CD14-positive monocyte (primary cell): ENCODE measurements around the gene TUBB1. TPM values are rescaled to one million over a fixed set of nuclear protein-coding genes. Genes with fewer than 3 reads are reported as not detected.
"Not testable (repeated sequence)": the region's sequence is repeated elsewhere in the genome, so short reads cannot be mapped to it uniquely, and the experiment has no call there.

Experiments used
- DNase-seq, 3 donors: peaks; one replicate each; pipeline ENCODE4 v3.0.0-alpha.2; 2011 to 2022
- H2AFZ ChIP-seq: 2 replicates; pipeline ENCODE4 v1.6.0; 2012; ENCODE audit warnings: mild to moderate bottlenecking, low read depth, low read length, inconsistent platforms; ENCODE audit not compliant: insufficient read depth, poor library complexity, severe bottlenecking
- H3K27ac ChIP-seq, 2 donors: 1 replicate in 1 of 2; 2 replicates in 1 of 2; pipeline ENCODE4 v1.5.1; 2012 to 2013; ENCODE audit warnings: low read length in 2 of 2, control low read depth in 1 of 2, inconsistent platforms in 1 of 2, low read depth in 1 of 2, mild to moderate bottlenecking in 1 of 2
- H3K27me3 ChIP-seq, 2 donors: one replicate each; pipeline versions ENCODE4 v1.6.0 to v1.6.1; 2011 to 2013; ENCODE audit warnings: low read length in 2 of 2; ENCODE audit not compliant: control insufficient read depth in 2 of 2, insufficient read depth in 2 of 2
- H3K36me3 ChIP-seq, 2 donors: replicated peaks in 1 of 2; 1 replicate in 1 of 2; 2 replicates in 1 of 2; pipeline versions ENCODE4 v1.5.1 to v1.6.1; 2012 to 2013; ENCODE audit warnings: low read length in 2 of 2, control low read depth in 1 of 2, inconsistent platforms in 1 of 2, mild to moderate bottlenecking in 1 of 2; ENCODE audit not compliant: insufficient read depth in 2 of 2, control insufficient read depth in 1 of 2
- H3K4me1 ChIP-seq, 2 donors: 1 replicate in 1 of 2; 2 replicates in 1 of 2; pipeline versions ENCODE4 v1.5.1 to v1.6.1; 2012 to 2013; ENCODE audit warnings: low read length in 2 of 2, control low read depth in 1 of 2, inconsistent platforms in 1 of 2, mild to moderate bottlenecking in 1 of 2, moderate library complexity in 1 of 2; ENCODE audit not compliant: insufficient read depth in 2 of 2, control insufficient read depth in 1 of 2
- H3K4me2 ChIP-seq: replicated peaks from 2 replicates; pipeline ENCODE3; 2012; ENCODE audit warnings: low read length, moderate library complexity, mild to moderate bottlenecking; ENCODE audit not compliant: poor library complexity, severe bottlenecking; ENCODE audit errors: extremely low read depth
- H3K4me3 ChIP-seq, 3 experiments: fragments of 200-600 bp in 1 of 3; sonication (generic) in 1 of 3; replicated peaks in 1 of 3; 1 replicate in 2 of 3; 2 replicates in 1 of 3; pipeline ENCODE4 v1.5.1; 2011 to 2013; ENCODE audit warnings: low read length in 3 of 3, mild to moderate bottlenecking in 3 of 3, control low read depth in 2 of 3, low read depth in 2 of 3, inconsistent platforms in 1 of 3, moderate library complexity in 1 of 3
- H3K79me2 ChIP-seq: 2 replicates; pipeline ENCODE4 v1.6.0; 2012; ENCODE audit warnings: mild to moderate bottlenecking, control low read depth, inconsistent platforms, low read length, moderate library complexity; ENCODE audit not compliant: insufficient read depth
- H3K9ac ChIP-seq: 2 replicates; pipeline ENCODE4 v1.6.0; 2017; ENCODE audit warnings: low read length, mild to moderate bottlenecking; ENCODE audit not compliant: insufficient read depth, poor library complexity, severe bottlenecking
- H3K9me3 ChIP-seq, 2 donors: replicated peaks in 1 of 2; 1 replicate in 1 of 2; 2 replicates in 1 of 2; pipeline versions ENCODE4 v1.5.1 to v1.6.1; 2012 to 2013; ENCODE audit warnings: low read length in 2 of 2, control low read depth in 1 of 2; ENCODE audit not compliant: control insufficient read depth in 1 of 2, insufficient read depth in 1 of 2
- H4K20me1 ChIP-seq: 2 replicates; pipeline ENCODE4 v1.6.0; 2012; ENCODE audit warnings: mild to moderate bottlenecking, low read length, control low read depth, moderate library complexity; ENCODE audit not compliant: insufficient read depth
- H3K27ac Mint-ChIP-seq, 7 donors: one replicate each; pipeline ENCODE4 v1.8.0; 2020; ENCODE audit warnings: mild to moderate bottlenecking in 7 of 7, mixed read lengths in 7 of 7, moderate library complexity in 6 of 7, inconsistent platforms in 2 of 7
- H3K27me3 Mint-ChIP-seq, 3 donors: one replicate each; pipeline ENCODE4 v1.8.0; 2021 to 2022; ENCODE audit warnings: low read depth in 3 of 3, mild to moderate bottlenecking in 3 of 3, mixed read lengths in 3 of 3, moderate library complexity in 3 of 3, inconsistent platforms in 1 of 3
- H3K36me3 Mint-ChIP-seq, 2 donors: one replicate each; pipeline ENCODE4 v1.8.0; 2020; ENCODE audit warnings: mixed read lengths in 2 of 2, inconsistent platforms in 1 of 2, mild to moderate bottlenecking in 1 of 2
- H3K4me1 Mint-ChIP-seq: one replicate; pipeline ENCODE4 v1.8.0; 2020; ENCODE audit warnings: mild to moderate bottlenecking, mixed read lengths
- H3K4me3 Mint-ChIP-seq, 2 donors: one replicate each; pipeline ENCODE4 v1.8.0; 2020; ENCODE audit warnings: mild to moderate bottlenecking in 2 of 2, mixed read lengths in 2 of 2, moderate library complexity in 1 of 2
- H3K9me3 Mint-ChIP-seq, 7 donors: one replicate each; pipeline ENCODE4 v1.8.0; 2020 to 2022; ENCODE audit warnings: mixed read lengths in 7 of 7, mild to moderate bottlenecking in 6 of 7, moderate library complexity in 6 of 7, inconsistent platforms in 2 of 7
- WGBS: methylation state at CpG from one replicate; pipeline ENCODE4 v1.1.5; 2013; ENCODE audit warnings: missing lambda C conversion rate; ENCODE audit not compliant: insufficient coverage; 5-methylcytosine and 5-hydroxymethylcytosine counted together
- intact Hi-C, 2 donors: fragments of 100-400 bp; cut with micrococcal nuclease; formaldehyde crosslinking; loops; one replicate each; pipeline versions ENCODE4 v1.15.0 to v1.15.1; 2023
- polyA plus RNA-seq, 3 donors: library from polyadenylated mRNA; depleted of rRNA in 1 of 3; unstranded in 2 of 3; stranded (reverse) in 1 of 3; fragments of 300-500 nt in 2 of 3; fragments of >200 nt in 1 of 3; fragmentation: Illumina TruSeq in 2 of 3; gene quantifications; 1 replicate in 2 of 3; 2 replicates in 1 of 3; pipeline ENCODE4 v1.2.3, GENCODE V29; 2012 to 2021
- TF ChIP-seq, protein P1 (sequence below): fragments of 200-600 bp; IDR thresholded peaks from one replicate; pipeline ENCODE4 v1.8.0; 2022; ENCODE audit warnings: antibody characterized with exemption, mild to moderate bottlenecking

TUBB1 gene
- polyA plus RNA-seq, 3 donors: 0.09 to 3.1 (median 2.4) TPM

DNA sequence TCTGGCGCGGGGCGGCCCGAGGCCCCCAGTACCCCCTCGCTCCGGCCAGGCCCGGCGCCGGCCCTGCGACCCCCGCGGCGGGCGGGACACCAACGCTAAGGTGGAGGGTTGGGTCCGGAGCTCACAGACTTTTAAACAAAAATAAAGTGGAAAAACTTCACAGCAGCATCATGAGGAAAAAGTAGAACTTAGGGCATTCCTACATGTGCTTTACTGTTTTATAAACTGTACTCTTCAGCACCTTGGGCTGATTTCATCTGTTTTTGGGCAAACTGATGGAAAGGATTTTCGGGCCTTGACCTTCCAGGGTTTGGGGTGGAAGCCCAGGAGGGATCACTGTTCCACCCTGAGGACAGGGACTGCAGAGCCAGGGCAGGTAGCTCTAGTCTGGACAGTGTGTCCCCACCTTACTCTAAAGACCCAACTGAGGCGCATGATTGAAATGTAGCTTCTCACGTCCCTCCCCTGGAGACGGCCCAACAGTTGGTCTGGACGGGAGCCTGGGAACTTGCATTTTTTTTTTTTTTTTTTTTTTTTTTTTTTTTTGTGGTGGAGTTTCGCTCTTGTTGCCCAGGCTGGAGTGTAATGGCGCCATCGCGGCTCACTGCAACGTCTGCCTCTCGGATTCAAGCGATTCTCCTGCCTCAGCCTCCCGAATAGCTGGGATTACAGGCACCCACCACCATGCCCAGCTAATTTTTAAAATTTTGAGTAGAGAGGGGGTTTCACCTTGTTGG is 37.4 kb upstream of the TUBB1 start:
- 0% methylated on average over 14 of the region's 29 CpGs for WGBS
- TF ChIP-seq, protein P1, sequence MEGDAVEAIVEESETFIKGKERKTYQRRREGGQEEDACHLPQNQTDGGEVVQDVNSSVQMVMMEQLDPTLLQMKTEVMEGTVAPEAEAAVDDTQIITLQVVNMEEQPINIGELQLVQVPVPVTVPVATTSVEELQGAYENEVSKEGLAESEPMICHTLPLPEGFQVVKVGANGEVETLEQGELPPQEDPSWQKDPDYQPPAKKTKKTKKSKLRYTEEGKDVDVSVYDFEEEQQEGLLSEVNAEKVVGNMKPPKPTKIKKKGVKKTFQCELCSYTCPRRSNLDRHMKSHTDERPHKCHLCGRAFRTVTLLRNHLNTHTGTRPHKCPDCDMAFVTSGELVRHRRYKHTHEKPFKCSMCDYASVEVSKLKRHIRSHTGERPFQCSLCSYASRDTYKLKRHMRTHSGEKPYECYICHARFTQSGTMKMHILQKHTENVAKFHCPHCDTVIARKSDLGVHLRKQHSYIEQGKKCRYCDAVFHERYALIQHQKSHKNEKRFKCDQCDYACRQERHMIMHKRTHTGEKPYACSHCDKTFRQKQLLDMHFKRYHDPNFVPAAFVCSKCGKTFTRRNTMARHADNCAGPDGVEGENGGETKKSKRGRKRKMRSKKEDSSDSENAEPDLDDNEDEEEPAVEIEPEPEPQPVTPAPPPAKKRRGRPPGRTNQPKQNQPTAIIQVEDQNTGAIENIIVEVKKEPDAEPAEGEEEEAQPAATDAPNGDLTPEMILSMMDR: no peak
- H3K4me1 Mint-ChIP-seq: peaks cover 31% of the 10 kb centered on the region
- Histone ChIP-seq H3K9ac (peak overlapping the region; percentile 68), H4K20me1 (peaks cover 33% of the 10 kb centered on the region), H3K36me3 (peaks cover 4 to 13% of the 10 kb centered on the region in 2 donors), H3K27me3 (no peaks in the 10 kb centered on the region), H3K27ac (peak overlapping the region in 1 of 2 donors; percentile 80), H3K4me1 (peaks cover 20 to 32% of the 10 kb centered on the region in 2 donors), H3K4me3 (peak overlapping the region; percentile 48 to 86 (median 67)), H2AFZ (peak overlapping the region; percentile 91), H3K4me2 (peak overlapping the region; percentile 93), H3K79me2 (peaks cover 54% of the 10 kb centered on the region), H3K9me3 (no peaks in the 10 kb centered on the region)
- H3K27me3 Mint-ChIP-seq: peaks cover 0 to 4% (median 1%) of the 10 kb centered on the region in 3 donors
- peaks cover 0 to 4% (median 0%) of the 10 kb centered on the region in 7 donors for H3K9me3 Mint-ChIP-seq
- peak overlapping the region; percentile 80 to 92 for H3K4me3 Mint-ChIP-seq
- peaks cover 9 to 13% of the 10 kb centered on the region in 2 donors for H3K36me3 Mint-ChIP-seq
- H3K27ac Mint-ChIP-seq: peak overlapping the region in 6 of 7 donors; percentile 19 to 82 (median 76)
- no peak for DNase-seq
- intact Hi-C loops: loop anchor here (5.0 to 10.0 kb wide), 2 partner anchors 53 to 89 kb away; partner anchors contain the start of gene ATP5F1E (in 1 of the 2)

DNA sequence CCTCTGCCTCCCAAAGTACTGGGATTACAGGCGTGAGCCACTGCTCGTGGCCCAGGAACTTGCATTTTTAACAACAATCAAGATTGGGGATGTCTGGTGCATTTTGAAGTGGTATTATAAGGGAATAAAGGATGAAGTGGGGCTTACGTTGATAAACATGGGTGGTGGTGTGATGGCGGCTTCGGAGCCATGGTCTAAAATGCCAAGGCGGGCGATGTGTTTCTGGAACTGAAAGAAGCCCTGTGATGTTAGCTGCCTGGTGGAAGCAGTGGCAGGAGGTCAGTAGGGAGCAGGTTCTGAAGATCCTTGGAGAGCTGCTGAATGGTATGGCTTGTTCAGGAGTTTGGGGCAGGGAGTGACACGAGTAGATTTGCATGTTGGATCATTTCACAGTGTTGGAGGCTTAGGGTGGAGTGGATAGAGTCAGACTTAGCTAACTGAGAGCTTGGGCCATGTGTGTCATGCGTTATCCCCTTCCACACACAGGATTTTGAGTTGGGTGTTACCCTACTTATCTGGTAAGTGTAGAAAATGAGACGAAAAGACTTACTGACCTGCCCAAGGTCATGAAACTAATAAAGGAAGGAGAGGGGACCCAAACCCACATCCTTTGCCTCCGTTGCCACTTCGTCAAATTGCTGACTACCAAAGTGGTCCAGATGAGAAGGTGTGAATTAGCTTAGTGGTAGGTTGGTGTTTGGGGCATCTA is 36.7 kb upstream of the TUBB1 start:
- H3K36me3 Mint-ChIP-seq: peaks cover 17 to 20% of the 10 kb centered on the region in 2 donors
- Histone ChIP-seq H3K4me1 (peaks cover 20 to 32% of the 10 kb centered on the region in 2 donors), H3K4me2 (peak overlapping the region; percentile 7), H3K27ac (no peak overlapping the region), H3K27me3 (no peaks in the 10 kb centered on the region), H3K9ac (no peak overlapping the region), H2AFZ (no peak overlapping the region), H3K9me3 (no peaks in the 10 kb centered on the region), H3K36me3 (peaks cover 12 to 20% of the 10 kb centered on the region in 2 donors), H4K20me1 (peaks cover 40% of the 10 kb centered on the region), H3K79me2 (peaks cover 55% of the 10 kb centered on the region), H3K4me3 (peak overlapping the region in 1 of 3 experiments; percentile 86)
- TF ChIP-seq, protein P1: no peak
- peaks cover 0 to 4% (median 1%) of the 10 kb centered on the region in 3 donors for H3K27me3 Mint-ChIP-seq
- H3K4me3 Mint-ChIP-seq: peak overlapping the region; percentile 54 to 80
- DNase-seq: no peak
- H3K4me1 Mint-ChIP-seq: peaks cover 31% of the 10 kb centered on the region
- intact Hi-C loops: loop anchor here (5.0 to 10.0 kb wide), 2 partner anchors 52 to 90 kb away; partner anchors contain the start of gene ATP5F1E (in 1 of the 2)
- H3K9me3 Mint-ChIP-seq: peaks cover 0 to 1% (median 0%) of the 10 kb centered on the region in 7 donors
- WGBS: 95% methylated on average over 5 of the region's 12 CpGs
- peak overlapping the region in 3 of 7 donors; percentile 58 to 67 (median 65) for H3K27ac Mint-ChIP-seq

DNA sequence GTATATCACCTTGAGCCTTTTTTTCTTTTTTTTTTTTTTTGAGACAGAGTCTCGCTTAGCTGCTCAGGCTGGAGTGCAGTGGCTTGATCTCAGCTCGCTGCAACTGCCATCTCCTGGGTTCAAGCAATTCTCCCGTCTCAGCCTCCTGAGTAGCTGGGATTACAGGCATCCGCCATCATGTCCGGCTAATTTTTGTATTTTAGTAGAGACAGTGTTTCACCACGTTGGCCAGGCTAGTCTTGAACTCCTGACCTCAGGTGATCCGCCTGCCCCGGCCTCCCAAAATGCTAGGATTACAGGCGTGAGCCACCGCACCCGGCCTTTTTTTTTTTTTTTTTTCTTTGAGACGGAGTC is 36.1 kb upstream of the TUBB1 start:
- H3K79me2 ChIP-seq: peaks cover 55% of the 10 kb centered on the region

More for the DNA sequence above, 36.1 kb upstream of the TUBB1 start:
- H3K27ac ChIP-seq, H3K9me3 ChIP-seq, H3K27ac Mint-ChIP-seq, H3K27me3 Mint-ChIP-seq, H3K27me3 ChIP-seq, DNase-seq, H3K4me2 ChIP-seq, H3K4me3 Mint-ChIP-seq, H3K9ac ChIP-seq, H3K4me3 ChIP-seq, H3K9me3 Mint-ChIP-seq, H2AFZ ChIP-seq: not testable (repeated sequence)
- 94% methylated on average over 3 of the region's 12 CpGs for WGBS
- intact Hi-C loops: loop anchor here (5.0 to 10.0 kb wide), 2 partner anchors 52 to 91 kb away; partner anchors contain the start of gene ATP5F1E (in 1 of the 2)
- peaks cover 20 to 32% of the 10 kb centered on the region in 2 donors for H3K4me1 ChIP-seq
- peaks cover 45% of the 10 kb centered on the region for H4K20me1 ChIP-seq
- H3K36me3 Mint-ChIP-seq: peaks cover 22 to 26% of the 10 kb centered on the region in 2 donors
- H3K36me3 ChIP-seq: peaks cover 17 to 26% of the 10 kb centered on the region in 2 donors
- H3K4me1 Mint-ChIP-seq: peaks cover 31% of the 10 kb centered on the region
